NCI-H1436 treated with DMSO at 0.1 percent for 48 hours (cell line): ENCODE results near the gene MAOA.

Experiments used
- DNase-seq: peaks from one replicate; lab custom pipeline; 2025; lab: John Stamatoyannopoulos, UW

The MAOA gene

DNA sequence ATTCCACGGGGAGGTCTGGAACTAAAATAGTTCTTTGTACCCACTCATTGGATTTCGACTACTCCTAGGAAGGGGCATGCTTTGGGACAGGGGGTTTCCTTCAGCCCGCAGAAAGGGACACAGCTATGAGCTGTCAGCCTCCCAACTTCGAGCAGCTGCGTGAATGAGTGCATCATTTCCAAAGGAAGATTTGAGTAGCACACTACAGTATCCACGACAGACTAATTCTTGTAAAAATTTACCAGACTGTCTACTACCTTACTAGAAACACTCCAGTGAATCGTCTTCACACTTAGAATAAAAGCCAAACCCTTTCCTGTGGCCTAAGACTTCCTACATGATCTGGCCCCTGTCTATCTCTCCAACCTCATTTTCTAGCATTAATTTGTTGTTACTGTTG is 101.9 kb downstream of the MAOA start:
- no peak for DNase-seq

DNA sequence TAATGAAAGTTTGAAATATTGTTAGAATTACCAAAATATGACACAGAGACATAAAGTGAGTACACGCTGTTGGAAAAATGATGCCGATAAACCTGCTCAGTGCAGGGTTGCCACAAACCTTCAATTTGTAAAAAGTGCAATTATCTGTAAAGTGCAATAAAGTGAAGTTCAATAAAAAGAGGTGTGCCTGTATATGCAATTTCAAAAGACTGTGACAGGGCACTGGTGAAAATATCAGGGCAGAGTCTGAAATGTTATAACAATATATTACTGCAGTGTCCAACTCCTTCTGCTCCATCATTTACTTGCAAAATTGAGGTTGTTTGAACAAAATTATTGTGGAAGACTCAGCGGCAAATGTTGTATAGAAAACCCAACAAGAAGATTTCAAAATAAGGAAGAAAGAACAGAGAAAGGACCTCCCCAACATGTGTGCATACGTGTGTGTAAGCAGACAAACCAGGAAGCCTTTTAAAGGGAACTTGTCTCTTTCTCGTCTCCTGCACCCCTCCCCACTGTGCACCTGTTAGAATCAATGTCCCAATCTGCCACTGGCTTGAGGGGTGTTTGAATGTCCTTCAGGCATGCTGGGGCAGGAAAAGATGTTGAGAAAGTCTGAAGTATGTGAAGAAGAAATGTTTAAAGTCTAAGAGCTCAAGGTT is 130.0 kb downstream of the MAOA start:
- DNase-seq: no peak
